ENCODE results near the gene KHNYN.

DNA sequence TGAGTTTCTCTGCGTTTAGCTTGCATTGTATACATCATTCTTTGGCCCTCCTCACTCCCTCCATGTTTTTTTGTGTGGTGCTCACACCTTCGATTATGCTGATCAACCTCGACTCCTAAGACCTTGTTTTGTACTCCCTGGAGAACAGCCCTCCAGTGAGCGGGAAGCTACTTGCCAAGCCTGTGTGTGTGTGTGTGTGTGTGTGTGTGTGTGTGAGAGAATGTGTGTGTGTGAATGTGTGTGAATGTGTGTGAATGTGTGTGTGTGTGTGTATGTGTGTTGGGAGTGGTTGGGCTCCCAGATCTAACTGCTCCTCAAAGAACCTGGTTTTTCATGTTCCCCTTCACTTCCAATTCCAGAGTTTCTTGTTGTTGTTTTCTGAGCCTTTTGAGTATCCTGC lies 24.9 kb upstream of the KHNYN start:
- TF ChIP-seq, protein P1, sequence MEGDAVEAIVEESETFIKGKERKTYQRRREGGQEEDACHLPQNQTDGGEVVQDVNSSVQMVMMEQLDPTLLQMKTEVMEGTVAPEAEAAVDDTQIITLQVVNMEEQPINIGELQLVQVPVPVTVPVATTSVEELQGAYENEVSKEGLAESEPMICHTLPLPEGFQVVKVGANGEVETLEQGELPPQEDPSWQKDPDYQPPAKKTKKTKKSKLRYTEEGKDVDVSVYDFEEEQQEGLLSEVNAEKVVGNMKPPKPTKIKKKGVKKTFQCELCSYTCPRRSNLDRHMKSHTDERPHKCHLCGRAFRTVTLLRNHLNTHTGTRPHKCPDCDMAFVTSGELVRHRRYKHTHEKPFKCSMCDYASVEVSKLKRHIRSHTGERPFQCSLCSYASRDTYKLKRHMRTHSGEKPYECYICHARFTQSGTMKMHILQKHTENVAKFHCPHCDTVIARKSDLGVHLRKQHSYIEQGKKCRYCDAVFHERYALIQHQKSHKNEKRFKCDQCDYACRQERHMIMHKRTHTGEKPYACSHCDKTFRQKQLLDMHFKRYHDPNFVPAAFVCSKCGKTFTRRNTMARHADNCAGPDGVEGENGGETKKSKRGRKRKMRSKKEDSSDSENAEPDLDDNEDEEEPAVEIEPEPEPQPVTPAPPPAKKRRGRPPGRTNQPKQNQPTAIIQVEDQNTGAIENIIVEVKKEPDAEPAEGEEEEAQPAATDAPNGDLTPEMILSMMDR (conservative IDR thresholded peaks at IDR 0.05; ENCODE audit: low read length) = no peak
- TF ChIP-seq EZH2phosphoT487 (IDR thresholded peaks at IDR 0.05; ENCODE audit: borderline replicate concordance) = no peak
